Measurements from ENCODE around the gene SARDH. TPM values are rescaled to one million over a fixed set of nuclear protein-coding genes. Genes with fewer than 3 reads are reported as not detected.

Gene SARDH
- total and polyA plus RNA-seq, 2 of the 8 experiments (the other 6 are each of a cell fraction or from before 2014, with no cell fraction given), result 6.4 to 7.4 TPM

DNA sequence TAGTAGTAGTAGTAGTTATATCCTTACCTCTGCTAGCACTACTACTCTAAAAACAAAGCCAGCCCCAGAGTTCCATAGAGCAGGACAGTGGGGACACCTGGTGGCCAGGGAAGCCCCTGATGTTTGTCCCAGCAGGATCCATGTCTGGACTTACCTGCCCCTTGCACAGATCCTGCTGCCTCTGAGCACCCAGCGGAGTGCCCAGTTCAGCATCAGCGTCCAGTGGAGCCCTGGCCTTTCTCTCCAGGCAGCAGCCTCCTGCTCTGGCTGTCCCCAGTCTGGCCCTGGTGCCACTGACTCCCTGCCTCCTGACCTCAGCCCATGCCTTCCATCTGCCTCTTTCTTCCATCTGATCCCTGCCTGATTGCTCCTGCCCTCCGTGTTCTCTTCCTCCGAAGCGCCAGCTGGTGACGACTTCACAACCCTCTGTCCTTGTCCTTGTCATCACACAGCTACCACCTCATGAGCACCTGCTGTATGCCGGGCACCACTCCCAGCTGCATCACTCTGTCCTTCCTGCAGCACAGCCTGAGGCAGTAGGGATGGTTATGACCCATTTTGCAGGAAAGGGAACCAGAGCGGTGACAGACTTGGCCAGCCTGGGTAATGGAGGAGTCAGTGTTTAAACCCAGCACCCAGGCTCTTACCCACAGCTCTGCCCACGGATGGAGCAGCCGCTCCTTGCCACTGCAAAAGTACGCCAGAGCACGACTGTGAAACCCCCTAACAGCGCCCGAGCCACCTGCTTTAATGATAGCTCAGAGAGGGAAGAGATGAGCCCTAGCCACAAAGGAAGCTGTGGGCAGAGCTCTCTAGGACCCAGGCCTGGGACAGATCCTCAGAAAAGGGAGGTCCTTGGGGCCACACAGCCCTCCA lies 11.5 kb downstream of the SARDH start:
- Histone ChIP-seq H4K91ac (replicated peaks; ENCODE audit: insufficient read length, low read length) (no peak overlapping the region), H2BK120ac (replicated peaks; ENCODE audit: low read depth, low read length) (no peak overlapping the region), H3K4me2 (ENCODE audit: insufficient read depth in 1 of 2, low read depth in 2 of 2, low read length in 2 of 2) (no peak overlapping the region), H3K4me3 (ENCODE audit: extremely low read depth in 1 of 4, insufficient read depth in 2 of 4, low read depth in 3 of 4, low read length in 4 of 4) (no peak overlapping the region), H2BK15ac (ENCODE audit: low read length) (0 out of 2 replicates have a peak overlapping the region, but pooled peaks have one; percentile 61), H3K27ac (ENCODE audit: low read depth, low read length) (no peak overlapping the region), H3K18ac (ENCODE audit: extremely low read depth, low read length) (no peak overlapping the region), H4K8ac (ENCODE audit: extremely low read depth, insufficient read depth, low read length) (peak overlapping the region; percentile 7; the same call in 1 of the 2 replicates), H4K5ac (ENCODE audit: insufficient read length, low read depth, low read length) (no peak overlapping the region), H3K79me2 (ENCODE audit: control insufficient read depth in 1 of 2, insufficient read depth in 2 of 2, low read length in 2 of 2) (no peaks in the 10 kb centered on the region), H3K9me3 (ENCODE audit: insufficient read depth in 2 of 2, low read depth in 1 of 2, low read length in 1 of 2) (no peaks in the 10 kb centered on the region; a peak in 1 of 4 replicates), H3K27me3 (replicated peaks in 1 of 4; ENCODE audit: control insufficient read depth in 3 of 4, extremely low read depth in 1 of 4, insufficient read depth in 3 of 4, low read length in 3 of 4) (no peaks in the 10 kb centered on the region), H3K23me2 (ENCODE audit: low read depth, low read length) (peaks cover 3% of the 10 kb centered on the region; the same call in 1 of the 2 replicates), H3K14ac (ENCODE audit: insufficient read length) (no peak overlapping the region), H2BK12ac (ENCODE audit: low read depth, low read length) (peak overlapping the region; percentile 77; the same call in 1 of the 2 replicates), H3K36me3 (ENCODE audit: control insufficient read depth in 2 of 4, insufficient read depth in 4 of 4, low read length in 3 of 4) (no peaks in the 10 kb centered on the region), H3K9ac (replicated peaks in 1 of 4; ENCODE audit: extremely low read depth in 1 of 4, low read depth in 3 of 4, low read length in 3 of 4) (no peak overlapping the region), H3K56ac (replicated peaks; ENCODE audit: insufficient read length, low read depth, low read length) (no peak overlapping the region), H2AK5ac (ENCODE audit: low read depth, low read length) (no peak overlapping the region), H3K4me1 (replicated peaks in 1 of 4; ENCODE audit: control insufficient read depth in 3 of 4, insufficient read depth in 4 of 4, low read length in 3 of 4) (no peaks in the 10 kb centered on the region), H3K4ac (replicated peaks; ENCODE audit: insufficient read length, low read depth, low read length) (no peak overlapping the region), H2BK5ac (ENCODE audit: low read depth, low read length) (no peak overlapping the region; the same call in 1 of the 2 replicates), H2BK20ac (ENCODE audit: low read length) (0 out of 2 replicates have a peak overlapping the region, but pooled peaks have one; percentile 13), H4K20me1 (replicated peaks in 1 of 2; ENCODE audit: control insufficient read depth in 1 of 2, insufficient read depth in 2 of 2, low read length in 2 of 2) (peaks cover 0 to 5% of the 10 kb centered on the region in 2 experiments), H2AFZ (ENCODE audit: low read length) (no peak overlapping the region), H3K79me1 (ENCODE audit: low read depth, low read length) (no peaks in the 10 kb centered on the region), H3K23ac (ENCODE audit: insufficient read length) (no peak overlapping the region)
- no peak for DNase-seq (ENCODE audit: low read depth in 1 of 2, low spot score in 2 of 2)
- ChIA-PET CTCF (ENCODE audit: partially characterized antibody) (interaction anchor here (0.7 to 5.6 kb wide), 56 partner anchors 8 to 301 kb away, joined by 3 to 39 read pairs (median 4); partner anchors contain the start of genes ADAMTSL2 and SARDH), POLR2A (ENCODE audit: partially characterized antibody) (interaction anchor here (0.6 kb wide), 1 partner anchor 196 kb away, joined by 3 read pairs; no protein-coding TSS in a partner anchor)
- WGBS, 2 experiments (ENCODE audit: extremely low coverage in 1 of 2, insufficient coverage in 1 of 2, insufficient read length in 1 of 2, insufficient replicate concordance in 2 of 2, low coverage in 1 of 2, low lambda C conversion rate in 2 of 2, missing lambda C conversion rate in 1 of 2), result 77% methylated on average over 14 of the region's 14 CpGs; no CpG with 5 or more reads in 1 of the 2 experiments
- FAIRE-seq, result no peak
- TF ChIP-seq SP2 (IDR thresholded peaks at IDR 0.05; ENCODE audit: low read length) (no peak), USF2 (IDR thresholded peaks at IDR 0.05; ENCODE audit: low read length) (no peak), NRF1 (IDR thresholded peaks at IDR 0.05; ENCODE audit: low read depth, low read length) (no peak), SP4 (IDR thresholded peaks at IDR 0.05; ENCODE audit: low read length) (no peak), EP300 (IDR thresholded peaks at IDR 0.05; ENCODE audit: borderline replicate concordance in 1 of 2, low read depth in 2 of 2, low read length in 2 of 2) (no peak), CTCF (IDR thresholded peaks at IDR 0.05; ENCODE audit: control extremely low read depth in 1 of 3, insufficient read depth in 1 of 3, low read depth in 1 of 3, low read length in 3 of 3) (peak in 2 of 3 experiments; percentile 76 to 78; a peak in 3 of 4 replicates)
- TF ChIP-seq, protein P1, sequence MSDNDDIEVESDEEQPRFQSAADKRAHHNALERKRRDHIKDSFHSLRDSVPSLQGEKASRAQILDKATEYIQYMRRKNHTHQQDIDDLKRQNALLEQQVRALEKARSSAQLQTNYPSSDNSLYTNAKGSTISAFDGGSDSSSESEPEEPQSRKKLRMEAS (IDR thresholded peaks at IDR 0.05), result no peak
